Measurements from ENCODE around the gene SLC30A7.

DNA sequence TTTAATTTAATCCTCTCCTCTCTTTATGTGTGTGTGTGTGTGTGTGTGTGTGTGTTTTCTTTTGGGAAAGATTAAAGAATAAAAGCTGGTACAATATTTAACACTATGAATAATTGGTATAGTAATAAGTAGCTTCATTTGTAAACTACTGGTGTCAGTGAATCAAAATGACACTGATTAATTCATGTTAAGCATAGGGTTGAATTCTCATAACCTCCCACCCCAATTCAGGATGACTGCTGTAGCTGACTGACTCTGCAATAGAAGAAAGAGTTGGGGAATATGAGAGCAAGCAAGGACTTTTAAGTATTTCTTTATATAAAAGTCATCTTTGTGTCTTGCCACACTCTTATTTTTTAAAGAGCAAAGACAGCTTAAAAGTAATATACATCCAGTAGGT lies 13.1 kb downstream of the SLC30A7 start:
- TF ChIP-seq, protein P1, sequence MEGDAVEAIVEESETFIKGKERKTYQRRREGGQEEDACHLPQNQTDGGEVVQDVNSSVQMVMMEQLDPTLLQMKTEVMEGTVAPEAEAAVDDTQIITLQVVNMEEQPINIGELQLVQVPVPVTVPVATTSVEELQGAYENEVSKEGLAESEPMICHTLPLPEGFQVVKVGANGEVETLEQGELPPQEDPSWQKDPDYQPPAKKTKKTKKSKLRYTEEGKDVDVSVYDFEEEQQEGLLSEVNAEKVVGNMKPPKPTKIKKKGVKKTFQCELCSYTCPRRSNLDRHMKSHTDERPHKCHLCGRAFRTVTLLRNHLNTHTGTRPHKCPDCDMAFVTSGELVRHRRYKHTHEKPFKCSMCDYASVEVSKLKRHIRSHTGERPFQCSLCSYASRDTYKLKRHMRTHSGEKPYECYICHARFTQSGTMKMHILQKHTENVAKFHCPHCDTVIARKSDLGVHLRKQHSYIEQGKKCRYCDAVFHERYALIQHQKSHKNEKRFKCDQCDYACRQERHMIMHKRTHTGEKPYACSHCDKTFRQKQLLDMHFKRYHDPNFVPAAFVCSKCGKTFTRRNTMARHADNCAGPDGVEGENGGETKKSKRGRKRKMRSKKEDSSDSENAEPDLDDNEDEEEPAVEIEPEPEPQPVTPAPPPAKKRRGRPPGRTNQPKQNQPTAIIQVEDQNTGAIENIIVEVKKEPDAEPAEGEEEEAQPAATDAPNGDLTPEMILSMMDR (conservative IDR thresholded peaks at IDR 0.05; ENCODE audit: low read depth, low read length): no peak
- TF ChIP-seq EZH2 (IDR thresholded peaks at IDR 0.05; ENCODE audit: borderline replicate concordance, low read depth, low read length, poor library complexity, severe bottlenecking): no peak
